Fibroblast of mammary gland (primary cell): ENCODE measurements around the gene CLCN1.

ENCODE experiments used
- DNase-seq: peaks from one replicate; pipeline ENCODE4 v3.0.0-alpha.2; 2010; ENCODE audit warnings: low read depth
- H3K4me3 ChIP-seq: 2 replicates; pipeline ENCODE4 v1.5.1; 2011; ENCODE audit warnings: low read depth, mild to moderate bottlenecking, low read length, moderate library complexity; ENCODE audit not compliant: control insufficient read depth
- CTCF ChIP-seq: conservative IDR thresholded peaks from 2 replicates; pipeline ENCODE4 v1.5.1; 2011; ENCODE audit warnings: low read depth, low read length, inconsistent platforms; ENCODE audit not compliant: control insufficient read depth, insufficient read depth

Gene CLCN1

DNA sequence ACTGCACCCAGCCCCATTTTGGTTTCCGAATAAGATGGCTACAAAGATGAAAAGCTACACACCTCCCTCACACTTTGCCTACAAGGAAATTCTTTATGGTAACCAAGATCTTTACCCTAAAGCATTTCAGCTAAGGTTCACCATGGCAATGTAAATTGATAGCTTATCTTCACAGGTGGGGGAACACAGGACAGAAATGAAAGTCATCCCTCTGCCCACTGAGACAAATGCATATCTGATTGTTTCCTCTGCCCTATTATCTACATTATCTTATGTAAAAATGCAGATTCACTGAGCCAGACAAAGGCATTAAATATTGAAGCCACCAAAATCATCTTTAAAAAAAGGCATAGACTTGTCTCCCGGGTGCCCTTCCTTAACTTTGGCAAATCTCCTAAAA is 34.4 kb upstream of the CLCN1 start:
- H3K4me3 ChIP-seq: no peak overlapping the region
- no peak for TF ChIP-seq CTCF
- DNase-seq: no peak

DNA sequence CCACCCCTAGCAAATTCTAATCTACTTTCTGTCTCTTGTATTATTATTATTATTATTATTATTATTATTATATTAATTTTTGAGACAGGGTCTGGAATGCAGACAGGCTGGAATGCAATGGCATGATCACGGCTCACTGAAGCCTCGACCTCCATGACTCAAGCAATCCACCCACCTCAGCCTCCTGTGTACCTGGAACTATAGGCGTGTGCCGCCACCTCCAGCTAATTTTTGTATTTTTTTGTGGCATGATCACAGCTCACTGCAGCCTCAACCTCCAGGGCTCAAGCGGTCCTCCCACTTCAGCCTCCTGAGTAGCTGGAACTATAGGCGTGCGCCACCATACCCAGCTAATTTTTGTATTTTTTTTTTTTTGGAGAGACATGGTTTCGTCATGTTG is 33.8 kb upstream of the CLCN1 start:
- DNase-seq: no peak
- no peak overlapping the region for H3K4me3 ChIP-seq
- TF ChIP-seq CTCF: no peak

GRCh38 chr7:143283381-143283780 is 32.5 kb upstream of the CLCN1 start:
- no peak overlapping the region for H3K4me3 ChIP-seq
- TF ChIP-seq CTCF: no peak
- no peak for DNase-seq

- no peak for TF ChIP-seq CTCF
- no peak for DNase-seq
- no peak within 1 kb of the TSS for H3K4me3 ChIP-seq
These were observed 31.1 kb upstream of the CLCN1 start, which contains the start of gene TMEM139 for GRCh38 chr7:143284591-143285469. TSS of gene TMEM139 (plus strand) at chr7:143284958. CDS start at chr7:143285958, 1,000 bp downstream.

GRCh38 chr7:143285470-143285778 is 30.5 kb upstream of the CLCN1 start:
- TF ChIP-seq CTCF: no peak
- no peak overlapping the region for H3K4me3 ChIP-seq
- DNase-seq: no peak

DNA sequence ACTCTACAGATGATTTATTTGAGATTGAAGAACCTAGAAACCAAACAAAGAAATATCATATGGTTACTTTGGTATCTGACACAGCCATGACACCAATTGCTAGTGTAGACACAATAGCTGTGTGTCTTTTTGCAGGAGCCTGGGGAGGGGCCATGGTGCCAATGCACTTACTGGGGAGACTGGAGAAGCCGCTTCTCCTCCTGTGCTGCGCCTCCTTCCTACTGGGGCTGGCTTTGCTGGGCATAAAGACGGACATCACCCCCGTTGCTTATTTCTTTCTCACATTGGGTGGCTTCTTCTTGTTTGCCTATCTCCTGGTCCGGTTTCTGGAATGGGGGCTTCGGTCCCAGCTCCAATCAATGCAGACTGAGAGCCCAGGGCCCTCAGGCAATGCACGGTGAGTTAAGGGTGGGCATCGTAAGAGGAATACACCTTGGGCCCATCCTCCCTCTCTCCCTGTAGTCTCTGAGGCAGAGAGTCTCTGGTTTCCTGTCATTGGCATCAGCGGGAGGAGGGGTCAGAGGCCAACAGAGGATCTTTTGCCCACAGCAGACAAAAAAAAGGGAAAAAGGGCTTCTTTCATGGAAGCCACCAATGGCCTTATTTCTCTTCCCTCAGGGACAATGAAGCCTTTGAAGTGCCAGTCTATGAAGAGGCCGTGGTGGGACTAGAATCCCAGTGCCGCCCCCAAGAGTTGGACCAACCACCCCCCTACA is 29.9 kb upstream of the CLCN1 start:
- no peak overlapping the region for H3K4me3 ChIP-seq
- no peak for TF ChIP-seq CTCF
- DNase-seq: no peak
